Esophagus squamous epithelium (tissue), 5 donors: ENCODE results near the gene DYRK1A. TPM values are rescaled to one million over a fixed set of nuclear protein-coding genes. Genes with fewer than 3 reads are reported as not detected.

ENCODE experiments used
- DNase-seq: peaks from one replicate; lab custom pipeline; 2025; lab: John Stamatoyannopoulos, UW
- H3K27ac ChIP-seq, 4 donors: fragments of 200-600 bp; sonication (generic); one replicate each; pipeline ENCODE4 v1.5.1; 2016 to 2019; ENCODE audit warnings: mild to moderate bottlenecking in 1 of 4
- H3K27me3 ChIP-seq, 4 donors: fragments of 200-600 bp; sonication (generic); 1 replicate in 3 of 4; 2 replicates in 1 of 4; pipeline versions ENCODE4 v1.5.1 to v1.6.0; 2017 to 2021; ENCODE audit warnings: antibody characterized with exemption in 1 of 4
- H3K36me3 ChIP-seq, 3 donors: fragments of 200-600 bp; sonication (generic); one replicate each; pipeline ENCODE4 v1.5.1; 2016 to 2019
- H3K4me1 ChIP-seq, 3 donors: fragments of 200-600 bp; sonication (generic); one replicate each; pipeline ENCODE4 v1.5.1; 2017 to 2019
- H3K4me3 ChIP-seq, 4 donors: fragments of 200-600 bp; sonication (generic); 1 replicate in 3 of 4; 2 replicates in 1 of 4; pipeline ENCODE4 v1.5.1; 2016 to 2019; ENCODE audit warnings: mild to moderate bottlenecking in 2 of 4, moderate library complexity in 1 of 4
- H3K9me3 ChIP-seq, 3 donors: fragments of 200-600 bp; sonication (generic); one replicate each; pipeline ENCODE4 v1.5.1; 2016 to 2019
- CTCF ChIP-seq, 6 experiments: fragments of 450-650 bp in 4 of 6; fragments of 200-600 bp in 2 of 6; sonication (generic) in 2 of 6; IDR thresholded peaks; one replicate each; pipeline ENCODE4 v1.5.1; 2016 to 2019; ENCODE audit warnings: antibody characterized with exemption in 6 of 6, mild to moderate bottlenecking in 4 of 6, moderate library complexity in 4 of 6
- POLR2A ChIP-seq, 4 donors: fragments of 450-650 bp; IDR thresholded peaks; one replicate each; pipeline ENCODE4 v1.6.1; 2017; ENCODE audit warnings: antibody characterized with exemption in 4 of 4, mild to moderate bottlenecking in 4 of 4, moderate library complexity in 3 of 4
- WGBS, 2 donors: methylation state at CpG; one replicate each; pipeline ENCODE4 v1.1.5; 2018; 5-methylcytosine and 5-hydroxymethylcytosine counted together
- intact Hi-C: fragments of 100-400 bp; cut with DNase I; formaldehyde crosslinking; loops from one replicate; pipeline ENCODE4 v1.15.0; 2022
- total RNA-seq, 4 donors: library from RNA; depleted of rRNA; stranded (reverse); fragments of >200 nt; gene quantifications; one replicate each; pipeline ENCODE4 v1.1.0, GENCODE V29; 2016
- donor health status: DM: yes; HTN: yes; CAD: no.

Gene DYRK1A
- total RNA-seq, 4 donors from 2014 or later: 37.8 to 61.0 (median 45.4) TPM

GRCh38 chr21:37421306-37421705 is 54.7 kb downstream of the DYRK1A start:
- 87 to 93% methylated on average over 8 of the region's 8 CpGs for WGBS, 2 donors
- Histone ChIP-seq H3K4me3 (no peak overlapping the region), H3K9me3 (no peaks in the 10 kb centered on the region), H3K27me3 (no peaks in the 10 kb centered on the region), H3K27ac (no peak overlapping the region), H3K4me1 (peaks cover 0 to 44% (median 4%) of the 10 kb centered on the region in 3 donors), H3K36me3 (peaks cover 0 to 28% (median 0%) of the 10 kb centered on the region in 3 donors)
- DNase-seq: no peak
- no peak for TF ChIP-seq POLR2A (IDR thresholded peaks at IDR 0.05)
- TF ChIP-seq CTCF (IDR thresholded peaks at IDR 0.05): no peak
- intact Hi-C loops: no loop called here

- H3K36me3 ChIP-seq: peaks cover 0 to 28% (median 0%) of the 10 kb centered on the region in 3 donors
- DNase-seq: no peak
- H3K27me3 ChIP-seq: no peaks in the 10 kb centered on the region
- no peak for TF ChIP-seq POLR2A (IDR thresholded peaks at IDR 0.05)
- no peak for TF ChIP-seq CTCF (IDR thresholded peaks at IDR 0.05)
- H3K4me3 ChIP-seq: no peak overlapping the region
- intact Hi-C loops: no loop called here
- H3K27ac ChIP-seq: no peak overlapping the region
- H3K4me1 ChIP-seq: peaks cover 0 to 38% (median 0%) of the 10 kb centered on the region in 3 donors
- WGBS, 2 donors: 88 to 100% methylated on average over 1 of the region's 1 CpG
- no peaks in the 10 kb centered on the region for H3K9me3 ChIP-seq
Observed at GRCh38 chr21:37422382-37422781, 55.8 kb downstream of the DYRK1A start.

GRCh38 chr21:37423103-37423502 is 56.5 kb downstream of the DYRK1A start:
- peaks cover 0 to 32% (median 0%) of the 10 kb centered on the region in 3 donors for H3K4me1 ChIP-seq
- no peaks in the 10 kb centered on the region for H3K9me3 ChIP-seq
- no peak for DNase-seq
- H3K27me3 ChIP-seq: no peaks in the 10 kb centered on the region
- TF ChIP-seq CTCF (IDR thresholded peaks at IDR 0.05): no peak
- no peak overlapping the region for H3K27ac ChIP-seq
- 47 to 50% methylated on average over 2 of the region's 2 CpGs for WGBS, 2 donors
- peaks cover 0 to 33% (median 0%) of the 10 kb centered on the region in 3 donors for H3K36me3 ChIP-seq
- no peak overlapping the region for H3K4me3 ChIP-seq
- intact Hi-C loops: no loop called here

- H3K27ac ChIP-seq: no peak overlapping the region
- no peak overlapping the region for H3K4me3 ChIP-seq
- WGBS, 2 donors: 43 to 46% methylated on average over 1 of the region's 1 CpG
- peaks cover 0 to 37% (median 0%) of the 10 kb centered on the region in 3 donors for H3K36me3 ChIP-seq
- H3K4me1 ChIP-seq: peaks cover 0 to 23% (median 0%) of the 10 kb centered on the region in 3 donors
- H3K27me3 ChIP-seq: no peaks in the 10 kb centered on the region
- DNase-seq: no peak
- intact Hi-C loops: no loop called here
- no peaks in the 10 kb centered on the region for H3K9me3 ChIP-seq
- TF ChIP-seq CTCF (IDR thresholded peaks at IDR 0.05): no peak
- TF ChIP-seq POLR2A (IDR thresholded peaks at IDR 0.05): no peak
Observed at GRCh38 chr21:37424396-37424795, 57.8 kb downstream of the DYRK1A start.

- peaks cover 0 to 37% (median 0%) of the 10 kb centered on the region in 3 donors for H3K36me3 ChIP-seq
- intact Hi-C loops: no loop called here
- 51 to 71% methylated on average over 3 of the region's 3 CpGs for WGBS, 2 donors
- H3K9me3 ChIP-seq: no peaks in the 10 kb centered on the region
- peaks cover 0 to 24% (median 0%) of the 10 kb centered on the region in 3 donors for H3K4me1 ChIP-seq
- no peak for TF ChIP-seq CTCF (IDR thresholded peaks at IDR 0.05)
- TF ChIP-seq POLR2A (IDR thresholded peaks at IDR 0.05): no peak
- H3K27me3 ChIP-seq: no peaks in the 10 kb centered on the region
- DNase-seq: no peak
- H3K4me3 ChIP-seq: no peak overlapping the region
- no peak overlapping the region for H3K27ac ChIP-seq
Observed at GRCh38 chr21:37425001-37425400, 58.4 kb downstream of the DYRK1A start.
